OCI-LY1 (cell line): ENCODE data around the gene PRLR.

Source experiments
- EZH2 ChIP-seq: fragments of 200-600 bp; sonication (generic), shearing (Covaris generic); IDR thresholded peaks from 2 replicates; pipeline ENCODE4 v1.8.0; 2017; ENCODE audit warnings: borderline replicate concordance, mixed run types, mild to moderate bottlenecking, antibody characterized with exemption, low read length, moderate library complexity, mixed read lengths
- TF ChIP-seq, protein P1 (sequence below): fragments of 200-600 bp; sonication (generic), shearing (Covaris generic); IDR thresholded peaks from 2 replicates; pipeline ENCODE4 v1.5.1; 2017; ENCODE audit warnings: mild to moderate bottlenecking, antibody characterized with exemption, low read length, moderate library complexity, mixed read lengths

DNA sequence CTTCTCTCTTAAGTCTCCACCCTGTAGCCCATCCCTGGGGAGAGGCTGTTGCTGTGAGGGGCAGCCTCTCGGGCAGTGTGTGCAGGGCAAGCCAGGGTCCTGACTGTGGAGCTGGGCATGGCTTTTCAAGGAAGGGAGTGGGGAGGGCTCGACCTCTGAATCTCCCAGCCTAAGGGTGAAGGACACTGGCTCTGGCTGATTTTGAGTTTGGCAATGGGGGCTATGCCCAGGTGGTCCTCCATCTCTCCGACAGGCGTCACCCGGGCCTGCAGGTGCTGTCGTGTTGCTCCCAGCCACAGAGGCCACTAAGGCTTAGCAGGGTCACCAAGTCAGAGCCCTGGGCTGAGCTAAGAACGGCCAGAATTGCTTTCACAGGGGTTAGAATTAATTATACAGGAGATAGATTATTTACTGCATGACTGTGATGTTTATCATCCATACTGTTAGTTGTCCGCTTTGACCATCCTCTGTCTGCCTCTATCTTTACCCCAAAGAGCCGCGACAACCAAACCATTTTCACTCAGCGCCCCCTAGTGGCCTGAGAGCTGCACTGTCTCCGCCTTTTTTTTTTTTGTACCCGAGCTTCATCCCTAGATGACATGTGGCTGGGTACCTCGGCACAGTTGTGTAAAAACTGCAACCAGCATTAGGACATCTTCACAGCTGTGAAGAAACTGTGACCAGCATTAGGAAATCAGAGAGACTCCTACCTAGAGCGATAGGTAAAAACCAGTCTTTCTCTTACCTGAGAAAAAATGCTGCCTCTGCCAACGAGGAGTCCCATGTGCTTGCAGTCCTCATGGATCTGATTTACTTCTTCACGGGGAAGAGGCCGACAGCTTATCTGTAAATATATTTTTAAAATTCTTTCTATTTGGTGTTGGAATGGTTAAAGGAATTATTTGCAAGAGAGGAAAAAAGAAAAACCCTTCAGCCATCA lies 227.0 kb downstream of the PRLR start:
- TF ChIP-seq, protein P1, sequence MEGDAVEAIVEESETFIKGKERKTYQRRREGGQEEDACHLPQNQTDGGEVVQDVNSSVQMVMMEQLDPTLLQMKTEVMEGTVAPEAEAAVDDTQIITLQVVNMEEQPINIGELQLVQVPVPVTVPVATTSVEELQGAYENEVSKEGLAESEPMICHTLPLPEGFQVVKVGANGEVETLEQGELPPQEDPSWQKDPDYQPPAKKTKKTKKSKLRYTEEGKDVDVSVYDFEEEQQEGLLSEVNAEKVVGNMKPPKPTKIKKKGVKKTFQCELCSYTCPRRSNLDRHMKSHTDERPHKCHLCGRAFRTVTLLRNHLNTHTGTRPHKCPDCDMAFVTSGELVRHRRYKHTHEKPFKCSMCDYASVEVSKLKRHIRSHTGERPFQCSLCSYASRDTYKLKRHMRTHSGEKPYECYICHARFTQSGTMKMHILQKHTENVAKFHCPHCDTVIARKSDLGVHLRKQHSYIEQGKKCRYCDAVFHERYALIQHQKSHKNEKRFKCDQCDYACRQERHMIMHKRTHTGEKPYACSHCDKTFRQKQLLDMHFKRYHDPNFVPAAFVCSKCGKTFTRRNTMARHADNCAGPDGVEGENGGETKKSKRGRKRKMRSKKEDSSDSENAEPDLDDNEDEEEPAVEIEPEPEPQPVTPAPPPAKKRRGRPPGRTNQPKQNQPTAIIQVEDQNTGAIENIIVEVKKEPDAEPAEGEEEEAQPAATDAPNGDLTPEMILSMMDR, result peak; percentile 85
- TF ChIP-seq EZH2, result no peak
